ENCODE data around the gene FSD1. TPM values are rescaled to one million over a fixed set of nuclear protein-coding genes. Genes with fewer than 3 reads are reported as not detected.
A peak's percentile ranks its signal among the peaks of the same experiment; 100 is the strongest.

FSD1 gene
- total and polyA plus RNA-seq, 10 of the 15 experiments (the other 5 are each of a cell fraction or from before 2014, with no cell fraction given): 0.15 to 5.1 (median 4.0) TPM; not detected in 1

DNA sequence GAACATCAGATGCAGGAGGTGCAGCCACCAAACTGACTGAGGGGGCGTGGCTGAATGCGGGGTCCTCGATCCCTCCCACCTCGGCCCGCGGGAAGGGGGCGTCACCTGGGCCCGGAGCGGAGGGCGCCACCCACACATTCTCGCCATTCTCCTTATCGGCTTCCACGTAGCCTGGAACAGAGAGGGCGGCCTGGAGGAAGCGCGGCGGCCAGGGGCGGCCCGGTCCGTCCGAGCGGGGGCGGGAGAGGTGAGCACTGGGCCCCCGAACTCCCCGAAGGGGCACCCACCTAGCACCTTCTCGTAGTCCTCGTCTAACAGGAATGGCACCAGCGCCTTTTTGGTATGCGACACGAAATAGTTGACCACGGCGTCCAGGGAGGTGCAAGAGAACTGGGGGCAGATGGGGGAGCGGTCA is 22.4 kb downstream of the FSD1 start:
- BruUV-seq (replicated peaks): no TSS peak
- DNase-seq (ENCODE audit: low read depth, low spot score): no peak
- TF ChIP-seq, protein P1, sequence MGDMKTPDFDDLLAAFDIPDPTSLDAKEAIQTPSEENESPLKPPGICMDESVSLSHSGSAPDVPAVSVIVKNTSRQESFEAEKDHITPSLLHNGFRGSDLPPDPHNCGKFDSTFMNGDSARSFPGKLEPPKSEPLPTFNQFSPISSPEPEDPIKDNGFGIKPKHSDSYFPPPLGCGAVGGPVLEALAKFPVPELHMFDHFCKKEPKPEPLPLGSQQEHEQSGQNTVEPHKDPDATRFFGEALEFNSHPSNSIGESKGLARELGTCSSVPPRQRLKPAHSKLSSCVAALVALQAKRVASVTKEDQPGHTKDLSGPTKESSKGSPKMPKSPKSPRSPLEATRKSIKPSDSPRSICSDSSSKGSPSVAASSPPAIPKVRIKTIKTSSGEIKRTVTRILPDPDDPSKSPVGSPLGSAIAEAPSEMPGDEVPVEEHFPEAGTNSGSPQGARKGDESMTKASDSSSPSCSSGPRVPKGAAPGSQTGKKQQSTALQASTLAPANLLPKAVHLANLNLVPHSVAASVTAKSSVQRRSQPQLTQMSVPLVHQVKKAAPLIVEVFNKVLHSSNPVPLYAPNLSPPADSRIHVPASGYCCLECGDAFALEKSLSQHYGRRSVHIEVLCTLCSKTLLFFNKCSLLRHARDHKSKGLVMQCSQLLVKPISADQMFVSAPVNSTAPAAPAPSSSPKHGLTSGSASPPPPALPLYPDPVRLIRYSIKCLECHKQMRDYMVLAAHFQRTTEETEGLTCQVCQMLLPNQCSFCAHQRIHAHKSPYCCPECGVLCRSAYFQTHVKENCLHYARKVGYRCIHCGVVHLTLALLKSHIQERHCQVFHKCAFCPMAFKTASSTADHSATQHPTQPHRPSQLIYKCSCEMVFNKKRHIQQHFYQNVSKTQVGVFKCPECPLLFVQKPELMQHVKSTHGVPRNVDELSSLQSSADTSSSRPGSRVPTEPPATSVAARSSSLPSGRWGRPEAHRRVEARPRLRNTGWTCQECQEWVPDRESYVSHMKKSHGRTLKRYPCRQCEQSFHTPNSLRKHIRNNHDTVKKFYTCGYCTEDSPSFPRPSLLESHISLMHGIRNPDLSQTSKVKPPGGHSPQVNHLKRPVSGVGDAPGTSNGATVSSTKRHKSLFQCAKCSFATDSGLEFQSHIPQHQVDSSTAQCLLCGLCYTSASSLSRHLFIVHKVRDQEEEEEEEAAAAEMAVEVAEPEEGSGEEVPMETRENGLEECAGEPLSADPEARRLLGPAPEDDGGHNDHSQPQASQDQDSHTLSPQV (IDR thresholded peaks at IDR 0.05): no peak
- TF ChIP-seq ZSCAN29 (IDR thresholded peaks at IDR 0.05) (no peak), ZNF384 (IDR thresholded peaks at IDR 0.05; ENCODE audit: borderline replicate concordance, low read depth, low read length) (no peak), TARDBP (IDR thresholded peaks at IDR 0.05; ENCODE audit: borderline replicate concordance) (no peak), STAT1 (conservative IDR thresholded peaks at IDR 0.05) (no peak), MXI1 (IDR thresholded peaks at IDR 0.05; ENCODE audit: low read depth, low read length) (no peak), ASH2L (IDR thresholded peaks at IDR 0.05; ENCODE audit: borderline replicate concordance, low read depth) (no peak), ZNF24 (IDR thresholded peaks at IDR 0.05) (no peak), DPF2 (IDR thresholded peaks at IDR 0.05) (no peak), SIN3A (IDR thresholded peaks at IDR 0.05; ENCODE audit: low read depth, low read length) (no peak), ESRRA (IDR thresholded peaks at IDR 0.05; ENCODE audit: low read length) (no peak), SMC3 (IDR thresholded peaks at IDR 0.05; ENCODE audit: borderline replicate concordance, low read length) (no peak), ZNF622 (IDR thresholded peaks at IDR 0.05) (no peak), MYC (IDR thresholded peaks at IDR 0.05; ENCODE audit: insufficient read depth, insufficient read length, insufficient replicate concordance, low read length, severe bottlenecking) (no peak), FOXK2 (IDR thresholded peaks at IDR 0.05) (no peak)
- TF ChIP-seq, protein P2, sequence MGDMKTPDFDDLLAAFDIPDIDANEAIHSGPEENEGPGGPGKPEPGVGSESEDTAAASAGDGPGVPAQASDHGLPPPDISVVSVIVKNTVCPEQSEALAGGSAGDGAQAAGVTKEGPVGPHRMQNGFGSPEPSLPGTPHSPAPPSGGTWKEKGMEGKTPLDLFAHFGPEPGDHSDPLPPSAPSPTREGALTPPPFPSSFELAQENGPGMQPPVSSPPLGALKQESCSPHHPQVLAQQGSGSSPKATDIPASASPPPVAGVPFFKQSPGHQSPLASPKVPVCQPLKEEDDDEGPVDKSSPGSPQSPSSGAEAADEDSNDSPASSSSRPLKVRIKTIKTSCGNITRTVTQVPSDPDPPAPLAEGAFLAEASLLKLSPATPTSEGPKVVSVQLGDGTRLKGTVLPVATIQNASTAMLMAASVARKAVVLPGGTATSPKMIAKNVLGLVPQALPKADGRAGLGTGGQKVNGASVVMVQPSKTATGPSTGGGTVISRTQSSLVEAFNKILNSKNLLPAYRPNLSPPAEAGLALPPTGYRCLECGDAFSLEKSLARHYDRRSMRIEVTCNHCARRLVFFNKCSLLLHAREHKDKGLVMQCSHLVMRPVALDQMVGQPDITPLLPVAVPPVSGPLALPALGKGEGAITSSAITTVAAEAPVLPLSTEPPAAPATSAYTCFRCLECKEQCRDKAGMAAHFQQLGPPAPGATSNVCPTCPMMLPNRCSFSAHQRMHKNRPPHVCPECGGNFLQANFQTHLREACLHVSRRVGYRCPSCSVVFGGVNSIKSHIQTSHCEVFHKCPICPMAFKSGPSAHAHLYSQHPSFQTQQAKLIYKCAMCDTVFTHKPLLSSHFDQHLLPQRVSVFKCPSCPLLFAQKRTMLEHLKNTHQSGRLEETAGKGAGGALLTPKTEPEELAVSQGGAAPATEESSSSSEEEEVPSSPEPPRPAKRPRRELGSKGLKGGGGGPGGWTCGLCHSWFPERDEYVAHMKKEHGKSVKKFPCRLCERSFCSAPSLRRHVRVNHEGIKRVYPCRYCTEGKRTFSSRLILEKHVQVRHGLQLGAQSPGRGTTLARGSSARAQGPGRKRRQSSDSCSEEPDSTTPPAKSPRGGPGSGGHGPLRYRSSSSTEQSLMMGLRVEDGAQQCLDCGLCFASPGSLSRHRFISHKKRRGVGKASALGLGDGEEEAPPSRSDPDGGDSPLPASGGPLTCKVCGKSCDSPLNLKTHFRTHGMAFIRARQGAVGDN (IDR thresholded peaks at IDR 0.05): no peak
- TF ChIP-seq, protein P3, sequence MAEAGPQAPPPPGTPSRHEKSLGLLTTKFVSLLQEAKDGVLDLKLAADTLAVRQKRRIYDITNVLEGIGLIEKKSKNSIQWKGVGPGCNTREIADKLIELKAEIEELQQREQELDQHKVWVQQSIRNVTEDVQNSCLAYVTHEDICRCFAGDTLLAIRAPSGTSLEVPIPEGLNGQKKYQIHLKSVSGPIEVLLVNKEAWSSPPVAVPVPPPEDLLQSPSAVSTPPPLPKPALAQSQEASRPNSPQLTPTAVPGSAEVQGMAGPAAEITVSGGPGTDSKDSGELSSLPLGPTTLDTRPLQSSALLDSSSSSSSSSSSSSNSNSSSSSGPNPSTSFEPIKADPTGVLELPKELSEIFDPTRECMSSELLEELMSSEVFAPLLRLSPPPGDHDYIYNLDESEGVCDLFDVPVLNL (IDR thresholded peaks at IDR 0.05; ENCODE audit: low read depth, low read length): no peak

More for the DNA sequence above, 22.4 kb downstream of the FSD1 start:
- H2AFZ ChIP-seq (ENCODE audit: control insufficient read depth, low read depth, low read length): peak overlapping the region; percentile 78
- WGBS (ENCODE audit: insufficient coverage, insufficient replicate concordance, low lambda C conversion rate, missing lambda C conversion rate): 8% methylated on average over 33 of the region's 33 CpGs
- H3K27me3 ChIP-seq (replicated peaks in 1 of 2; ENCODE audit: control insufficient read depth in 2 of 2, insufficient read depth in 2 of 2, low read length in 1 of 2): no peaks in the 10 kb centered on the region
- ChIA-PET RAD21 (ENCODE audit: unreplicated experiment) (no interaction called here), SMC1A (ENCODE audit: uncharacterized antibody, unreplicated experiment) (no interaction called here), POLR2A (no interaction called here), CTCF (no interaction called here)
- peaks cover 8% of the 10 kb centered on the region; the same call in 1 of the 2 replicates for H3K4me1 ChIP-seq (ENCODE audit: control insufficient read depth, insufficient read depth, low read length)
- H3K9ac ChIP-seq (ENCODE audit: control insufficient read depth, insufficient read depth, low read length): no peak overlapping the region
- no peaks in the 10 kb centered on the region; the same call in 1 of the 3 replicates for H3K9me3 ChIP-seq (replicated peaks; ENCODE audit: control insufficient read depth, insufficient read depth, low read length)
- ATAC-seq (no peak), FAIRE-seq (no peak)
- no peaks in the 10 kb centered on the region for H4K20me1 ChIP-seq (ENCODE audit: control insufficient read depth, insufficient read depth)
- no peak overlapping the region for H3K27ac ChIP-seq (ENCODE audit: control insufficient read depth, insufficient read depth)
- in situ Hi-C loops (cut with MboI) (no loop called here), intact Hi-C loops (cut with micrococcal nuclease; ENCODE audit: unreplicated experiment) (no loop called here)
- peak overlapping the region; percentile 68; the same call in 1 of the 2 replicates for H3K4me2 ChIP-seq (ENCODE audit: control insufficient read depth, insufficient read depth)
- no peaks in the 10 kb centered on the region for H3K36me3 ChIP-seq (ENCODE audit: control insufficient read depth in 2 of 2, insufficient read depth in 2 of 2, low read length in 1 of 2)
- H3K4me3 ChIP-seq: no peak overlapping the region
- no peaks in the 10 kb centered on the region; the same call in 1 of the 2 replicates for H3K79me2 ChIP-seq (ENCODE audit: control insufficient read depth, insufficient read depth, low read length)
